ENCODE measurements around the gene TRAPPC8.

TRAPPC8 gene

DNA sequence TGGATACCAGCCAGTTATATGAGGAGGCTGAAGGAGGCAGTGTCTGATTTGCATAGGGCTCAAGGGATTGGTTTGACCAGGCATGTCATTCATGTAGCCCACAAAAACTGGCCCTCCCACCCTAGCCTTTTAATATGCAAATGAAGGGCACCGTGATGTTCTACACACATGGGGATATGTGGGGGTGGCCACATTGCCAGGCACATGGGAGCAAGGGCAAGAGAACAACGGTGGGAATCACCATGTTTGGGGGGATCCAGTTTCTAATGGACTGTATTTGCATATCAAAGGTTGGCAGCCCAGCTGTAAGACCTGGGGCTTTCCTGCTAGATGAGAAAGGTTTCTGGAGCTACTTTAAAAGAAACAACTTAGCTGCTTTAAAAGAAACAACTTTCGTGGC is 117.2 kb downstream of the TRAPPC8 start:
- Histone ChIP-seq H3K27me3 (ENCODE audit: insufficient read depth, low read length) (no peaks in the 10 kb centered on the region), H2AFZ (ENCODE audit: low read length) (no peak overlapping the region), H3K9ac (ENCODE audit: low read length) (no peak overlapping the region), H3K4me2 (ENCODE audit: low read length) (no peak overlapping the region), H4K20me1 (ENCODE audit: insufficient read depth, low read length) (no peaks in the 10 kb centered on the region), H3K4me3 (ENCODE audit: low read depth, low read length, poor library complexity, severe bottlenecking) (no peak overlapping the region), H3F3A (ENCODE audit: insufficient read depth, low read length) (no peaks in the 10 kb centered on the region), H3K9me2 (ENCODE audit: low read depth, low read length) (no peaks in the 10 kb centered on the region), H3K36me3 (ENCODE audit: insufficient read depth, low read length) (peaks cover 18% of the 10 kb centered on the region), H3K9me3 (ENCODE audit: low read length) (no peaks in the 10 kb centered on the region), H3K27ac (ENCODE audit: low read depth, low read length, poor library complexity, severe bottlenecking) (no peak overlapping the region), H3K4me1 (ENCODE audit: insufficient read depth, low read length, severe bottlenecking) (no peaks in the 10 kb centered on the region), H3K79me2 (ENCODE audit: insufficient read depth, low read length) (no peaks in the 10 kb centered on the region)
- TF ChIP-seq, protein P1, sequence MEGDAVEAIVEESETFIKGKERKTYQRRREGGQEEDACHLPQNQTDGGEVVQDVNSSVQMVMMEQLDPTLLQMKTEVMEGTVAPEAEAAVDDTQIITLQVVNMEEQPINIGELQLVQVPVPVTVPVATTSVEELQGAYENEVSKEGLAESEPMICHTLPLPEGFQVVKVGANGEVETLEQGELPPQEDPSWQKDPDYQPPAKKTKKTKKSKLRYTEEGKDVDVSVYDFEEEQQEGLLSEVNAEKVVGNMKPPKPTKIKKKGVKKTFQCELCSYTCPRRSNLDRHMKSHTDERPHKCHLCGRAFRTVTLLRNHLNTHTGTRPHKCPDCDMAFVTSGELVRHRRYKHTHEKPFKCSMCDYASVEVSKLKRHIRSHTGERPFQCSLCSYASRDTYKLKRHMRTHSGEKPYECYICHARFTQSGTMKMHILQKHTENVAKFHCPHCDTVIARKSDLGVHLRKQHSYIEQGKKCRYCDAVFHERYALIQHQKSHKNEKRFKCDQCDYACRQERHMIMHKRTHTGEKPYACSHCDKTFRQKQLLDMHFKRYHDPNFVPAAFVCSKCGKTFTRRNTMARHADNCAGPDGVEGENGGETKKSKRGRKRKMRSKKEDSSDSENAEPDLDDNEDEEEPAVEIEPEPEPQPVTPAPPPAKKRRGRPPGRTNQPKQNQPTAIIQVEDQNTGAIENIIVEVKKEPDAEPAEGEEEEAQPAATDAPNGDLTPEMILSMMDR (IDR thresholded peaks at IDR 0.05; ENCODE audit: low read length) = no peak
- no peak for TF ChIP-seq EZH2 (IDR thresholded peaks at IDR 0.05; ENCODE audit: borderline replicate concordance, low read length)

DNA sequence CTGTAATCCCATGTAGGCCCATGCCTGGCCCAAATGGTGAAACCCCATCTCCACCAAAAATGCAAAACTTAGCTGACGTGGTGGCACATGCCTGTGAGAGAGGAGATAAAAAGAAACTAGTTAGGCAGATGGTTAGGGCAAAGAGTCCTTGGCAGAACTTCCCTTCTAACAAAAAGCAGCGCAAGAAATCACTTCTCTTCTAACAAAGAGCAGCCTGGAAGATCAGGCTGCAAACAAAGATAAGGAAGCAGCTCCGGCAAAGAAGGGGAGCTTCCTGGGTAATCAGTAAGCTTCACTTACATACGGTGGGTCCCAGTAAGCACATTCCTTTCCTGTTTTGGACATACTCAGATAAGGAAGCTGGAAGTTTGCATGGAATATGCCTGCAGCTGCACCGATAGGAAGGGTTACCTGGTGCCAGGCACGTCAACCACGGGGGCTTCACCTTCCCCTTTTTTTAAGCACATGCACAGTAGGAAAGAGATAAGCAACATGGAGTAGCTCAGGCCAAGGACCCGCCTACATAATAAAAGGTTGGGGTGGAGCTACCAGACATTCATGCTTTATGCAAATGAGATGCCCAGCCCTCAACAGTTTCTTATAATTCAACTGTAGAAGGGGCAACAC is 121.3 kb downstream of the TRAPPC8 start:
- H3K9me2 ChIP-seq (ENCODE audit: low read depth, low read length) = no peaks in the 10 kb centered on the region
- no peak overlapping the region for H3K27ac ChIP-seq (ENCODE audit: low read depth, low read length, poor library complexity, severe bottlenecking)
- no peaks in the 10 kb centered on the region for H4K20me1 ChIP-seq (ENCODE audit: insufficient read depth, low read length)
- TF ChIP-seq, protein P1 (IDR thresholded peaks at IDR 0.05; ENCODE audit: low read length) = no peak
- TF ChIP-seq EZH2 (IDR thresholded peaks at IDR 0.05; ENCODE audit: borderline replicate concordance, low read length) = no peak
- no peak overlapping the region for H3K4me2 ChIP-seq (ENCODE audit: low read length)
- no peaks in the 10 kb centered on the region for H3K36me3 ChIP-seq (ENCODE audit: insufficient read depth, low read length)
- no peaks in the 10 kb centered on the region for H3K79me2 ChIP-seq (ENCODE audit: insufficient read depth, low read length)
- H3K9ac ChIP-seq (ENCODE audit: low read length) = no peak overlapping the region
- H2AFZ ChIP-seq (ENCODE audit: low read length) = no peak overlapping the region
- no peak overlapping the region for H3K4me3 ChIP-seq (ENCODE audit: low read depth, low read length, poor library complexity, severe bottlenecking)
- H3F3A ChIP-seq (ENCODE audit: insufficient read depth, low read length) = no peaks in the 10 kb centered on the region
- H3K9me3 ChIP-seq (ENCODE audit: low read length) = no peaks in the 10 kb centered on the region
- H3K27me3 ChIP-seq (ENCODE audit: insufficient read depth, low read length) = no peaks in the 10 kb centered on the region
- no peaks in the 10 kb centered on the region for H3K4me1 ChIP-seq (ENCODE audit: insufficient read depth, low read length, severe bottlenecking)

DNA sequence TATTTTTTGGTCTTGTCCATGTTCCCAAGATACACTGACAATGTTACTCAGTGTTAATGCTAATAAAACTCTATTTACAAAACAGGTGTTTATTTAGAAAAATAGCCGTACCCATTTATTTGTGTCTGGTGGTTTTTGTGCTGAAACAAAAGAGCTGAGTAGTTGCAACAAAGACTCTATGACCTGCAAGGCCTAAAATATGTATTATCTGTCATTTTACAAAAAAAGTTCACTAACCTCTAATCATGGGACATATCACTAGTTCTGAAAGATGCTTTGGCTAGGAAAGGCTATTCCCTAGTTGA is 123.1 kb downstream of the TRAPPC8 start:
- Histone ChIP-seq H3K4me1 (ENCODE audit: insufficient read depth, low read length, severe bottlenecking) (no peaks in the 10 kb centered on the region), H3K79me2 (ENCODE audit: insufficient read depth, low read length) (no peaks in the 10 kb centered on the region), H3F3A (ENCODE audit: insufficient read depth, low read length) (no peaks in the 10 kb centered on the region), H3K9ac (ENCODE audit: low read length) (no peak overlapping the region), H2AFZ (ENCODE audit: low read length) (no peak overlapping the region), H3K9me3 (ENCODE audit: low read length) (no peaks in the 10 kb centered on the region), H3K27ac (ENCODE audit: low read depth, low read length, poor library complexity, severe bottlenecking) (no peak overlapping the region), H3K27me3 (ENCODE audit: insufficient read depth, low read length) (no peaks in the 10 kb centered on the region), H3K36me3 (ENCODE audit: insufficient read depth, low read length) (no peaks in the 10 kb centered on the region), H3K4me3 (ENCODE audit: low read depth, low read length, poor library complexity, severe bottlenecking) (no peak overlapping the region), H3K9me2 (ENCODE audit: low read depth, low read length) (no peaks in the 10 kb centered on the region), H4K20me1 (ENCODE audit: insufficient read depth, low read length) (no peaks in the 10 kb centered on the region), H3K4me2 (ENCODE audit: low read length) (no peak overlapping the region)
- TF ChIP-seq, protein P1 (IDR thresholded peaks at IDR 0.05; ENCODE audit: low read length) = peak; percentile 5; the same call in 1 of the 2 replicates
- TF ChIP-seq EZH2 (IDR thresholded peaks at IDR 0.05; ENCODE audit: borderline replicate concordance, low read length) = no peak
